Skeletal muscle tissue (tissue), 4 donors: ENCODE results near the gene TMEM150C. TPM values are rescaled to one million over a fixed set of nuclear protein-coding genes. Genes with fewer than 3 reads are reported as not detected.

ENCODE experiments used
- H3K27ac ChIP-seq: one replicate; pipeline ENCODE4 v1.7.0; 2013; ENCODE audit warnings: mild to moderate bottlenecking, low read depth, low read length, inconsistent platforms
- H3K27me3 ChIP-seq, 3 donors: one replicate each; pipeline ENCODE4 v1.7.0; 2013; ENCODE audit warnings: low read length in 3 of 3; ENCODE audit not compliant: control insufficient read depth in 3 of 3, insufficient read depth in 3 of 3
- H3K36me3 ChIP-seq, 3 donors: one replicate each; pipeline ENCODE4 v1.7.0; 2013; ENCODE audit warnings: low read length in 3 of 3; ENCODE audit not compliant: control insufficient read depth in 3 of 3, insufficient read depth in 3 of 3
- H3K4me1 ChIP-seq, 3 donors: one replicate each; pipeline ENCODE4 v1.7.0; 2013; ENCODE audit warnings: low read length in 3 of 3, mild to moderate bottlenecking in 3 of 3; ENCODE audit not compliant: control insufficient read depth in 3 of 3, insufficient read depth in 3 of 3
- H3K4me3 ChIP-seq, 3 donors: one replicate each; pipeline ENCODE4 v1.7.0; 2013; ENCODE audit warnings: low read length in 3 of 3
- H3K9ac ChIP-seq, 3 donors: one replicate each; pipeline ENCODE4 v1.7.0; 2013; ENCODE audit warnings: low read length in 3 of 3, mild to moderate bottlenecking in 3 of 3, moderate library complexity in 2 of 3, low read depth in 1 of 3
- H3K9me3 ChIP-seq, 3 donors: one replicate each; pipeline ENCODE4 v1.7.0; 2013; ENCODE audit warnings: low read length in 3 of 3; ENCODE audit not compliant: control insufficient read depth in 3 of 3
- total RNA-seq: library from RNA; depleted of rRNA; stranded (reverse); fragments of >200 nt; gene quantifications from one replicate; pipeline ENCODE4 v1.2.3, GENCODE V29; 2014
- donor health status: Osteomylitis.

Gene TMEM150C
- total RNA-seq, 1 donor from 2014 or later, result 4.2 TPM

DNA sequence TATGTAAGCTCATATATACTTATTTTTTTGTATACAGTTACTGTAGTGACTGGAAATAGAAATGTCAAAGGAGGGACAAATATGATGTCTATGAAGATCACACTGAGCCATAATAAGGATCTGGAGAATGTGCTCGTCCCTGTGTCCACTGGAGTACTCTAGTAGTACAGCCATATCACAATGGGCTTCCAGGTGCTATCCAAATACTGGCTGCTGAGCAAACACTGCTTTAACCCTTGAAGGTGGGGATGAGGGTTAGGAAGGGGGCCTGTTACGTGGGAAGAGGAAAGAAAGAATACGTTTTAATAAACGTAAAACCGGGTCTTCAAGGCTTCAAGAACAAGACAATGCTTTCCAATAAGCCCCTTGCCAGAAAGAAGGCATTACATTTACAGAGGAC, 29.8 kb upstream of the TMEM150C start:
- Histone ChIP-seq H3K36me3 (no peaks in the 10 kb centered on the region), H3K27ac (no peak overlapping the region), H3K9ac (no peak overlapping the region), H3K4me1 (no peaks in the 10 kb centered on the region), H3K27me3 (no peaks in the 10 kb centered on the region), H3K9me3 (no peaks in the 10 kb centered on the region), H3K4me3 (no peak overlapping the region)

DNA sequence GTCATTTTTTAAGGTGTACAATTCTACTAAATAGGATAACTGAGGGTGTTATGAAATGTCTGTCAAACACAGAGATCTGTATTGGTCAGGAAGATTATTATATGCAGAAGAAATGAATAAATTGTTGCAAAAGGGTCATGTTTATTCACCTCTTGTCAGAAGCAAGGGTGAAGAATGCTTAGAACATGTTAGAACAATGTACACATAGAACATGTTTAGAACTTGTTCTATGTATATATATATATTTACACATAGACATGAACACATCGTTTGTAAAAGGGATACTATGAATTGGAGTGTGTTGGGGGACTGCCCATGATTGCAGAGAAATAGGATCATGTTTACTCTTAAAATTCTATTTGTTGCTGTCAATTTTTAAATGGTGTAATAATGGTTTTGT, 28.0 kb upstream of the TMEM150C start:
- no peaks in the 10 kb centered on the region for H3K27me3 ChIP-seq
- no peaks in the 10 kb centered on the region for H3K9me3 ChIP-seq
- no peaks in the 10 kb centered on the region for H3K36me3 ChIP-seq
- H3K4me3 ChIP-seq, result no peak overlapping the region
- H3K4me1 ChIP-seq, result no peaks in the 10 kb centered on the region
- H3K27ac ChIP-seq, result no peak overlapping the region
- no peak overlapping the region for H3K9ac ChIP-seq

DNA sequence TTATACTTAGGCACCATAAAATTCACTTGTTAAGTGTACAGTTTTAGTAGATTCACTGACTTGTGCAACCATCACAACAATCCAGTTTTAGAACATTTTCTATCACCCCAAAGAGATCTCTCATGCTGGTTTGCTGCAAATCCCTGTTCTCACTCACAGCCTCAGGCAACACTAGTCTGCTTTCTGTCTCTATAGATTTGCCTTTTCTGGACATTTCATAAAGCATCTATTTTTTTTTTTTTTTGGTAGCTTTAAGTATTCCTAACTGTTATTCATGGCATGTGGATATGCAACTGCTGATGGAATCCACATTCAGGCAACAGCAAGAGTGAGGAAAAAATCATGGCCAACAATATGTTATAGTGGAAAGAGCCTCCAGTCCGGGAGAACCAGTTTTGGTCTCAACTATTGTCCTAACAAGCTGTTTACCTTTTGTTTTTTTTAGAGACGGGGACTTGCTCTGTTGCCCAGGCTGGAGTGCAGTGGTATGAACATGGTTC, 27.0 kb upstream of the TMEM150C start:
- no peak overlapping the region for H3K27ac ChIP-seq
- H3K9ac ChIP-seq, result no peak overlapping the region
- no peak overlapping the region for H3K4me3 ChIP-seq
- H3K4me1 ChIP-seq, result no peaks in the 10 kb centered on the region
- H3K9me3 ChIP-seq, result no peaks in the 10 kb centered on the region
- no peaks in the 10 kb centered on the region for H3K27me3 ChIP-seq
- H3K36me3 ChIP-seq, result no peaks in the 10 kb centered on the region

DNA sequence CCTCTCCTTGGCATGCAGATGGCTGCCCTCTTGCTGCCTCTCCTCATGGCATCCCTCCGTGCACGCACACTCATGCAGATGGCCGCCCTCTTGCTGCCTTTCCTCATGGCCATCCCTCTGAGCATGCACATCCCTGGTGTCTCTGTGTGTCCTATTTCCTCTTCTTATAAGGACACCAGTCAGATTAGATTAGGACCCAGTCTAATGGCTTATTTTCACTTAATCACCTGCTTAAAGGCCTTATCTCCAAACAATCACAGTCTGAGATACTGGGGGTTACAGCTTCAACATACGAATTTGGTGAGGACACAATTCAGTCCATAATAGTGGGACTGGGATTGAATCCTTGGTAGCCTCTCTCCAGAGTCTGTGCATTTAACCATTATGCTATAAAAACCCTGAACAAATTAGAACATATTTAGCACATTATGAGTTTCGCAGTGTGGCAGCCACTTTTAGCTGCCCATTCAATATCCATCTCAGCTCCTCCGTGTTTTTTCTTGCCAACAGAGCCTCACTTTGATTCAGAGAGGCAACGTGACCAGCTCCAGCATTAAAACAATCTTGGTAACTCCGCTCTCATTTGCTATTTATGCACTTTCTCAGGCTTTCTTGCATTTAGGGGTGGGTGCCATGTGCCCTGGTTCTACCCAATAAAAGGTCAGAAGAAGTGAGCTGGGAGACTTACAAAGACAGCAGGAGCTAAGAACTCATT, 26.2 kb upstream of the TMEM150C start:
- Histone ChIP-seq H3K27me3 (no peaks in the 10 kb centered on the region), H3K4me3 (no peak overlapping the region), H3K27ac (no peak overlapping the region), H3K36me3 (no peaks in the 10 kb centered on the region), H3K9me3 (no peaks in the 10 kb centered on the region), H3K9ac (no peak overlapping the region), H3K4me1 (no peaks in the 10 kb centered on the region)

DNA sequence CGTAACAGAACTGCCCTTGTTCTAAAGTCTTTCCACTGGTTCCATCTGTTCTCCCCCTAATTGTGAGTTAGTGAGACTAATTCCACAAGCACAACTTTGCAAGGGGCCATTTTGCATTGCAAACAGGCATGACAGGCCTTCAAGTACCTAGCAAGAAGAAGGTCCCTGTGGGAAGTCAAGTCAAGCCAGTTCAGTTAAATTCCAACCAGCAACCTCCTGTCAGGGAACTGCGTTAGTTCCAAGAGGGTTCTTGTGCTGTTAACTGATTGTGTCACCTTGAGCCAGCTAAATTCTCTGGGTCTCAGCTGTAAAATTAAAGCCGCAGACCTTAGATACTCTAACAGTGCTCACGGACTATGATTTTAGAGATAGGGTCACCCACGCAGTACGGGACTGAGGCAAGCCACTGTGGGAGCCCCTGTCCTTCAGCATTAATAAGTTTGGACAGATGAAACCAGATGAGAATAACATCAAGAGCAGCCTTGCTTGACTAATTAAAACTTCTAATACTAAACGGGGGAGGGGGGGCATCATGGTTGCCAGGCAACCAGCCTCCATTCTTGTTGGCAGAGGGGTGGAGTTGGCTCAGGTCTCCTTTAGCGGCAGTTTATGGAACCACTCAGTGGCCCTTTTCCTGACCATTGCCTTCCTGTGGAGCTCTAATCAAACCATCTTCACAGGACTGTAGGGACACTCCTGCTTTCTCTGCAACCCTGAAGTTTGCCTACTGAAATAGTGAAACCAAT, 24.1 kb upstream of the TMEM150C start:
- no peaks in the 10 kb centered on the region for H3K36me3 ChIP-seq
- no peak overlapping the region for H3K9ac ChIP-seq
- no peaks in the 10 kb centered on the region for H3K27me3 ChIP-seq
- H3K4me3 ChIP-seq, result no peak overlapping the region
- H3K4me1 ChIP-seq, result no peaks in the 10 kb centered on the region
- H3K27ac ChIP-seq, result no peak overlapping the region
- no peaks in the 10 kb centered on the region for H3K9me3 ChIP-seq

DNA sequence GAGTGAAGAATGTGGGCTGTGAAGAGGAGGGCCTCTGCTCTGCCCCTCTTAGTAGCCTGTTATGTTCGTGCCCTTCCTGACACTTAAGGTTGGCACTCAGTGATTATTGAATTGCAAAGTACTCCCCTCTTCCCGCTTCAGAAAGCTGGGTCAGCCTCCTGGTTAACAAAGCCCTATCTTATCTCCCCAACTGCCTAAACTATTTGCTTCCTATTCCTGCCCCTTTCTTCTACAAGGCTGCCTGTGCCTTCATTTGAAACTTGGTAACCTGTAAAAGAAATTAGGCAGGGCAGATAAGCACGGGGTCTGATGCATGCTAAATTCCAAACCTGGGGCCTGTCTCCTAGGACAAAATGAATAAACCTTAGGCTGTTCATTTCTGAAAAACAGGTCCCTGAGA, 23.1 kb upstream of the TMEM150C start:
- Histone ChIP-seq H3K4me1 (no peaks in the 10 kb centered on the region), H3K4me3 (no peak overlapping the region), H3K27ac (no peak overlapping the region), H3K27me3 (no peaks in the 10 kb centered on the region), H3K9me3 (no peaks in the 10 kb centered on the region), H3K36me3 (no peaks in the 10 kb centered on the region), H3K9ac (no peak overlapping the region)

DNA sequence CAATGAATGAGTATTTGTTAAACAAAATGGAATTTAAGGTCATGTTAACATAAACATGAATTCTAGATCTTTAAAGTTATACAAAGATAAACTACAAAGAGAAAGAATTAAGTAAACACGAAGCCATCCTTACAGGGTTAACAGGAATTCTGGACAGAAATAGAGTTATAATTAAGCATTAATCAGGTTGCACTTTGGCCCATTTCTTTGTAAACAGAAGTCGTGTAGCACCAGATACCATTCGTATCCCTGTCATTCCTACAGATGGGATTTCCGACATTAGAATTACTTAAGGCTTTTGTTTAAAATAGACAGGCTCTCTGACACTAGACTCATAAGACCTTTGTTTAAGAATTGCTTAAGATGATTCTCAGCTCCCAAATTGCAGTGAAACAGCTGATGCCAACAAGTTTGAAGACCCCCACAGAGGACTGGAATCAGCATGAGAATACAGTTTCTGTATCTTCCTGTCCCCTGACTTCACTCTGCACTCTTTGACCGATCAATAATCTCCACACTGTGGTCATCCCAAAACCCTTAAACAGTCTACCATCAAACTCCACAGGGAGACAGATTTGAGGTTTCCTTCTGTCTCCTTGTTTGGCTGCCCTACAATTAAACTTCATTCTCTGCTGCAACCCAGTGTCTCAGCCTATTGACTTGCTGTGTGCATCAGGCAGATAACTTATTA, 22.3 kb upstream of the TMEM150C start:
- no peaks in the 10 kb centered on the region for H3K27me3 ChIP-seq
- no peak overlapping the region for H3K9ac ChIP-seq
- H3K4me3 ChIP-seq, result no peak overlapping the region
- H3K27ac ChIP-seq, result no peak overlapping the region
- no peaks in the 10 kb centered on the region for H3K9me3 ChIP-seq
- H3K36me3 ChIP-seq, result no peaks in the 10 kb centered on the region
- H3K4me1 ChIP-seq, result no peaks in the 10 kb centered on the region

DNA sequence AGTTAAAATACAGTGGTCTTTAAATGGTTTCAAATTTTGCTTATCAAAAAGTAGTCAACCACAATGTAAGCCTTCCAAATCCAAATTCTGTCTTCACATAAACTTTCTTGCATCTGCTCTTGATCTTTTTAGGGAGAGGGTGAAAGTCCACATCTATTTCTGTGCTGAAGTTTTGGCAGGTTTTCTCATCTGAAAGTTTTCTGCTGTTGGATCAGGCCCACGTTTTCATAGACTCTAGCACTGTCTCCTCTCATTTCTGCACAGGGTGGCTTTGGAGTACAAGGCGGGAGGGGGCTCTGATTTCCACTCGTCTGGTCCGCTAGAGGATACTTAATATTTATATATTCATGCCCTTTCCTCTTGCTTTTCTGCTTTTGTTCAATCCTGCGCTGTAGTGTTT, 18.1 kb upstream of the TMEM150C start:
- no peak overlapping the region for H3K9ac ChIP-seq
- H3K4me1 ChIP-seq, result no peaks in the 10 kb centered on the region
- no peaks in the 10 kb centered on the region for H3K27me3 ChIP-seq
- H3K4me3 ChIP-seq, result no peak overlapping the region
- no peaks in the 10 kb centered on the region for H3K36me3 ChIP-seq
- H3K9me3 ChIP-seq, result no peaks in the 10 kb centered on the region
- H3K27ac ChIP-seq, result no peak overlapping the region

DNA sequence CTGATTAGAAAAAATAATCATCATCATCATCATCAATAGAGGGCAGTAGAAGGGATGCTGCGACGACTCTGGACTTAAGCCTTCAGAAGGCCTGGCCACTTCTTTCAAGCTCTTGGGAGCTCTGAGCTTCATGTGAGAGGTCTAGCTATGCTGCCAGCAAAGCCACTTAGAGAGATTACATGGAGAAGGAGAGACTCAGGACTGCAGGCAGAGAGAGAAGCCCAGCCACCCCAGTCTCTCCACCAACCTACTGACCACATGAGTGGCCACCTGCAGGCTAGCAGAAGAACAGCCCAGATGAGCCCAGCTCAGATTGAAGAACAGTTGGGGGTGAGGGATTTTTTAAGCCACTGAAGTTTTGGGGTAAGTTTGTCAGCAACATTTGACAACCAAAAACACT, 17.1 kb upstream of the TMEM150C start:
- Histone ChIP-seq H3K27me3 (no peaks in the 10 kb centered on the region), H3K27ac (no peak overlapping the region), H3K36me3 (no peaks in the 10 kb centered on the region), H3K9me3 (no peaks in the 10 kb centered on the region), H3K4me3 (no peak overlapping the region), H3K4me1 (no peaks in the 10 kb centered on the region), H3K9ac (no peak overlapping the region)

DNA sequence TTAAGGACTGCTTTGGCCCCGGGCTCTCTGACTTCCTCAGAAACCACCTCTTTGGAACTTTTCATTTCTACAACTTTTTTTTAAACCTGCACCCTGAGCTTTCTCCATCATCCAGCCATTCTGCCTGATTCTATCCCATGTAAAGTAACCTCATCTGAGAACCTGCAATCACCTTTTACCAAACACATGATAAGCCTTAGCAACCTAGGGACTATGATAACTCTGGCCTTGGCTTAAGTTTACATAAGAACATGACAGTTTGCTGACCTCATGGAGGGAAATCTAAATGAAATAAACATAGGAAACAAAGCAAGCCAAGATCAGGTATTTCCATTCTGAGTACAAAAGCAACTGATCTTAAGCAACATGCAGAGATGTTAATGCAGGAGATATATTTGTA, 15.7 kb upstream of the TMEM150C start:
- H3K9ac ChIP-seq, result no peak overlapping the region
- no peaks in the 10 kb centered on the region for H3K4me1 ChIP-seq
- no peak overlapping the region for H3K4me3 ChIP-seq

More for the DNA sequence above, 15.7 kb upstream of the TMEM150C start:
- H3K36me3 ChIP-seq, result no peaks in the 10 kb centered on the region
- no peaks in the 10 kb centered on the region for H3K9me3 ChIP-seq
- H3K27me3 ChIP-seq, result no peaks in the 10 kb centered on the region
- H3K27ac ChIP-seq, result no peak overlapping the region
